Measurements from ENCODE around the gene TMEM117. TPM values are rescaled to one million over a fixed set of nuclear protein-coding genes. Genes with fewer than 3 reads are reported as not detected.
"Not testable (repeated sequence)": the region's sequence is repeated elsewhere in the genome, so short reads cannot be mapped to it uniquely, and the experiment has no call there.

The TMEM117 gene
- total RNA-seq, 1 experiment from 2014 or later, result 7.2 TPM

GRCh38 chr12:44224399-44225148 is 388.7 kb downstream of the TMEM117 start:
- DNase-seq (ENCODE audit: low spot score), result no peak

GRCh38 chr12:44225149-44225510 is 389.2 kb downstream of the TMEM117 start:
- DNase-seq (ENCODE audit: low spot score), result no peak

GRCh38 chr12:44227616-44228015 is 391.7 kb downstream of the TMEM117 start:
- peak; percentile 13 for DNase-seq (ENCODE audit: low spot score)

- no peak for DNase-seq (ENCODE audit: low spot score)
Measured at GRCh38 chr12:44229846-44230245, 394.0 kb downstream of the TMEM117 start.

- no peak for DNase-seq (ENCODE audit: low spot score)
Measured at GRCh38 chr12:44235674-44236073, 399.8 kb downstream of the TMEM117 start.

- no peak for DNase-seq (ENCODE audit: low spot score)
Measured at GRCh38 chr12:44240186-44240585, 404.3 kb downstream of the TMEM117 start.

- no peak for DNase-seq (ENCODE audit: low spot score)
Measured at GRCh38 chr12:44245932-44246331, 410.1 kb downstream of the TMEM117 start.

- no peak for DNase-seq (ENCODE audit: low spot score)
Measured at GRCh38 chr12:44246482-44247105, 410.7 kb downstream of the TMEM117 start.

GRCh38 chr12:44247588-44247987 is 411.7 kb downstream of the TMEM117 start:
- no peak for DNase-seq (ENCODE audit: low spot score)

- DNase-seq (ENCODE audit: low spot score), result no peak
Measured at GRCh38 chr12:44248436-44248835, 412.6 kb downstream of the TMEM117 start.

GRCh38 chr12:44250440-44250839 is 414.6 kb downstream of the TMEM117 start:
- DNase-seq (ENCODE audit: low spot score), result not testable (repeated sequence)

- no peak for DNase-seq (ENCODE audit: low spot score)
Measured at GRCh38 chr12:44253338-44253856, 417.5 kb downstream of the TMEM117 start.

GRCh38 chr12:44258246-44258645 is 422.4 kb downstream of the TMEM117 start:
- no peak for DNase-seq (ENCODE audit: low spot score)

GRCh38 chr12:44259890-44260289 is 424.0 kb downstream of the TMEM117 start:
- DNase-seq (ENCODE audit: low spot score), result no peak

- DNase-seq (ENCODE audit: low spot score), result no peak
Measured at GRCh38 chr12:44260581-44260980, 424.7 kb downstream of the TMEM117 start.

- DNase-seq (ENCODE audit: low spot score), result peak; percentile 6
Measured at GRCh38 chr12:44285321-44285960, 449.6 kb downstream of the TMEM117 start.

- DNase-seq (ENCODE audit: low spot score), result no peak
Measured at GRCh38 chr12:44286336-44286735, 450.5 kb downstream of the TMEM117 start.

- DNase-seq (ENCODE audit: low spot score), result no peak
Measured at GRCh38 chr12:44286821-44287505, 451.1 kb downstream of the TMEM117 start.

- DNase-seq (ENCODE audit: low spot score), result no peak
Measured at GRCh38 chr12:44287545-44287944, 451.7 kb downstream of the TMEM117 start.

GRCh38 chr12:44294649-44295048 is 458.8 kb downstream of the TMEM117 start:
- DNase-seq (ENCODE audit: low spot score), result no peak

GRCh38 chr12:44295958-44296623 is 460.2 kb downstream of the TMEM117 start:
- no peak for DNase-seq (ENCODE audit: low spot score)

Data from H4 (cell line).